HUES6 (cell line): ENCODE data around the gene FAM210B.

Experiments used
- H3K27ac ChIP-seq: 2 replicates; pipeline ENCODE4 v1.7.0; 2013; ENCODE audit warnings: low read depth, mild to moderate bottlenecking, low read length, inconsistent platforms
- H3K27me3 ChIP-seq: 2 replicates; pipeline ENCODE4 v1.6.1; 2013; ENCODE audit warnings: low read length; ENCODE audit not compliant: control insufficient read depth, insufficient read depth
- H3K36me3 ChIP-seq: 2 replicates; pipeline ENCODE4 v1.6.1; 2013; ENCODE audit warnings: low read length; ENCODE audit not compliant: control insufficient read depth, insufficient read depth
- H3K4me1 ChIP-seq: 2 replicates; pipeline ENCODE4 v1.6.1; 2013; ENCODE audit warnings: low read length; ENCODE audit not compliant: control insufficient read depth, insufficient read depth
- H3K4me3 ChIP-seq: 2 replicates; pipeline ENCODE4 v1.5.1; 2013; ENCODE audit warnings: low read depth, low read length
- H3K9ac ChIP-seq: one replicate; pipeline ENCODE4 v1.6.1; 2013; ENCODE audit warnings: mild to moderate bottlenecking, low read length
- H3K9me3 ChIP-seq: 2 replicates; pipeline ENCODE4 v1.6.1; 2013; ENCODE audit warnings: low read depth, low read length; ENCODE audit not compliant: control insufficient read depth, insufficient read depth

Gene FAM210B

GRCh38 chr20:56360908-56361205 is 2.1 kb downstream of the FAM210B start:
- no peaks in the 10 kb centered on the region; the same call in 1 of the 2 replicates for H3K27me3 ChIP-seq
- H3K36me3 ChIP-seq = peaks cover 6% of the 10 kb centered on the region
- H3K9me3 ChIP-seq = no peaks in the 10 kb centered on the region
- H3K4me3 ChIP-seq = no peak overlapping the region
- no peak overlapping the region for H3K9ac ChIP-seq
- H3K4me1 ChIP-seq = peaks cover 15% of the 10 kb centered on the region
- no peak overlapping the region for H3K27ac ChIP-seq

- H3K4me1 ChIP-seq = peaks cover 15% of the 10 kb centered on the region
- no peak overlapping the region for H3K27ac ChIP-seq
- H3K4me3 ChIP-seq = no peak overlapping the region
- peaks cover 13% of the 10 kb centered on the region for H3K36me3 ChIP-seq
- H3K27me3 ChIP-seq = no peaks in the 10 kb centered on the region; the same call in 1 of the 2 replicates
- H3K9ac ChIP-seq = no peak overlapping the region
- H3K9me3 ChIP-seq = no peaks in the 10 kb centered on the region
Measured at GRCh38 chr20:56361900-56362299, 3.1 kb downstream of the FAM210B start.

- Histone ChIP-seq H3K27ac (no peak overlapping the region), H3K9me3 (no peaks in the 10 kb centered on the region), H3K27me3 (no peaks in the 10 kb centered on the region; the same call in 1 of the 2 replicates), H3K9ac (no peak overlapping the region), H3K4me1 (peaks cover 15% of the 10 kb centered on the region), H3K4me3 (no peak overlapping the region), H3K36me3 (peaks cover 22% of the 10 kb centered on the region)
Measured at GRCh38 chr20:56362833-56363413, 4.1 kb downstream of the FAM210B start.

GRCh38 chr20:56363491-56363890 is 4.7 kb downstream of the FAM210B start:
- peaks cover 23% of the 10 kb centered on the region for H3K36me3 ChIP-seq
- H3K4me1 ChIP-seq = peaks cover 15% of the 10 kb centered on the region
- H3K27ac ChIP-seq = no peak overlapping the region

GRCh38 chr20:56368351-56369134 is 9.8 kb downstream of the FAM210B start:
- no peak overlapping the region for H3K9ac ChIP-seq
- H3K27me3 ChIP-seq = no peaks in the 10 kb centered on the region
- no peaks in the 10 kb centered on the region for H3K9me3 ChIP-seq
- H3K4me3 ChIP-seq = no peak overlapping the region
- no peaks in the 10 kb centered on the region for H3K4me1 ChIP-seq
- H3K36me3 ChIP-seq = peaks cover 71% of the 10 kb centered on the region
- no peak overlapping the region for H3K27ac ChIP-seq

More at GRCh38 chr20:56363491-56363890, 4.7 kb downstream of the FAM210B start:
- Histone ChIP-seq H3K27me3 (no peaks in the 10 kb centered on the region; the same call in 1 of the 2 replicates), H3K4me3 (no peak overlapping the region), H3K9me3 (no peaks in the 10 kb centered on the region), H3K9ac (no peak overlapping the region)

- Histone ChIP-seq H3K4me1 (no peaks in the 10 kb centered on the region), H3K9ac (no peak overlapping the region), H3K9me3 (no peaks in the 10 kb centered on the region), H3K36me3 (peaks cover 77% of the 10 kb centered on the region), H3K27me3 (no peaks in the 10 kb centered on the region), H3K4me3 (no peak overlapping the region), H3K27ac (no peak overlapping the region)
Measured at GRCh38 chr20:56369179-56369578, 10.4 kb downstream of the FAM210B start.

- Histone ChIP-seq H3K9me3 (no peaks in the 10 kb centered on the region), H3K9ac (no peak overlapping the region), H3K27me3 (no peaks in the 10 kb centered on the region), H3K36me3 (peaks cover 90% of the 10 kb centered on the region), H3K27ac (no peak overlapping the region), H3K4me1 (no peaks in the 10 kb centered on the region), H3K4me3 (no peak overlapping the region)
Measured at GRCh38 chr20:56371977-56372376, 13.2 kb downstream of the FAM210B start.

- Histone ChIP-seq H3K4me1 (no peaks in the 10 kb centered on the region), H3K9ac (no peak overlapping the region), H3K9me3 (no peaks in the 10 kb centered on the region), H3K27ac (no peak overlapping the region), H3K27me3 (no peaks in the 10 kb centered on the region), H3K4me3 (no peak overlapping the region), H3K36me3 (peaks cover 91% of the 10 kb centered on the region)
Measured at GRCh38 chr20:56372850-56373249, 14.1 kb downstream of the FAM210B start.

- Histone ChIP-seq H3K36me3 (peaks cover 96% of the 10 kb centered on the region), H3K4me3 (no peak overlapping the region)
Measured at GRCh38 chr20:56373942-56374341, 15.2 kb downstream of the FAM210B start.

GRCh38 chr20:56376331-56376730 is 17.6 kb downstream of the FAM210B start:
- H3K4me1 ChIP-seq = no peaks in the 10 kb centered on the region

More at GRCh38 chr20:56373942-56374341, 15.2 kb downstream of the FAM210B start:
- no peaks in the 10 kb centered on the region for H3K27me3 ChIP-seq
- no peak overlapping the region for H3K27ac ChIP-seq
- no peaks in the 10 kb centered on the region for H3K4me1 ChIP-seq
- no peak overlapping the region for H3K9ac ChIP-seq
- no peaks in the 10 kb centered on the region for H3K9me3 ChIP-seq

GRCh38 chr20:56378386-56378785 is 19.6 kb downstream of the FAM210B start:
- Histone ChIP-seq H3K9me3 (no peaks in the 10 kb centered on the region), H3K27me3 (no peaks in the 10 kb centered on the region), H3K9ac (no peak overlapping the region), H3K36me3 (peaks cover 97% of the 10 kb centered on the region), H3K27ac (no peak overlapping the region), H3K4me3 (no peak overlapping the region), H3K4me1 (peaks cover 7% of the 10 kb centered on the region; the same call in 1 of the 2 replicates)

More at GRCh38 chr20:56376331-56376730, 17.6 kb downstream of the FAM210B start:
- Histone ChIP-seq H3K9ac (no peak overlapping the region), H3K4me3 (no peak overlapping the region), H3K9me3 (no peaks in the 10 kb centered on the region), H3K27ac (no peak overlapping the region), H3K36me3 (peaks cover 97% of the 10 kb centered on the region), H3K27me3 (no peaks in the 10 kb centered on the region)
